ENCODE measurements around the gene CNTN1. TPM values are rescaled to one million over a fixed set of nuclear protein-coding genes. Genes with fewer than 3 reads are reported as not detected.

Gene CNTN1
- total and polyA plus RNA-seq, 9 of the 15 experiments (the other 6 are each of a cell fraction or from before 2014, with no cell fraction given) = 0.16 TPM; not detected in 8

GRCh38 chr12:41014643-41015020, 322.4 kb downstream of the CNTN1 start (continued):
- TF ChIP-seq DEAF1 (CRISPR knock-in tag; IDR thresholded peaks at IDR 0.05) (no peak), ARID3B (CRISPR knock-in tag; IDR thresholded peaks at IDR 0.05; ENCODE audit: borderline replicate concordance) (no peak), AFF1 (IDR thresholded peaks at IDR 0.05; ENCODE audit: low read depth in 1 of 2, partially characterized antibody in 2 of 2) (no peak), MAFK (IDR thresholded peaks at IDR 0.05; ENCODE audit: low read length) (no peak), TAF9B (IDR thresholded peaks at IDR 0.05; ENCODE audit: partially characterized antibody) (no peak)
